HG03432 (cell line): Measurements from ENCODE around the gene TMEM167B.
"Not testable (repeated sequence)": the region's sequence is repeated elsewhere in the genome, so short reads cannot be mapped to it uniquely, and the experiment has no call there.

Experiments used
- ATAC-seq: cut with Tn5 transposase; IDR thresholded peaks from one replicate; pipeline ENCODE4 v1.9.1; 2021; ENCODE audit warnings: mild to moderate bottlenecking, moderate library complexity; ENCODE audit not compliant: unreplicated experiment

The TMEM167B gene

DNA sequence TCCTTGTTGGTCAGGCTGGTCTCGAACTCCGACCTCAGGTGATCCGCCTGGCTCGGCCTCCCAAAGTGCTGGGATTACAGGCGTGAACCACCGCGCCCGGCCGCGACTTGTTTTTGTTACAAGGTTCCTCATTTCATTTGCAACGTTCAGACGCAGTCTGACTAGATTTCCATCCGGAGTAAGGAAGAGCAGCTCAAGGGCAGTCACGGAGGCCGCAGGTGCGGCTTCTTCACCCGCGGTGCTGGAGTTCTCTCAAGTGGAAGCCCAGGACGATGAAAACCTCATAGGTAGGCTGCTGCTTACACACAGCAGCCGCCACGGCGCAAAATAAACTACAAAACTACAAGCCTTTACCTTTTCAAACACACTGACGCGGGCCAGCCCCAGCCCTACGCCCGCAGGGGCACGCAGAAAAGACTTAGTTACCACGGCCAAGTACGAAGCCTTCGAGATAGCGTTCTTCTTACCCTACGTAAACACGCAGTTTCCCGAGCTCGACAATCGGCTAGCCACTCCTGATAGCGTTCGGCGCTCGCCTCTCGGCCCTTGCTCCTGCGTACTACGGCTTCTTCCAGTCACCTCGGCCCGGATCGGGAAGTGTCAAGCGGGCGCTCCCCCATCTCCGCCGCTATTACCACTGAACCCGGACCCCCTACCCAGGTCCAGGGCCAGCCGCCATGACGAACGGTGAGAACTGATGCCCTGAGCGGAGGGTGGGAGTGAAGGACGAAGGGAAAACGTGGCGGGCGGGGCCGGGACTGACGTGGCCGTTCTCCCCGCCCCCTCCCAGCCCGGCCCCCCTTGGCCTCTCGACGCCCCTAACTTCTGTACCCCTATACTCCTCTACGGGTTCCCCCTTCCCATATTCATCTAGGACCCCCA, at the start of gene TMEM167B:
TSS of gene TMEM167B (plus strand) at position 569 of the 882 bp plus-strand sequence. CDS start at position 678, 109 bp downstream.
- ATAC-seq = peak; percentile 93

DNA sequence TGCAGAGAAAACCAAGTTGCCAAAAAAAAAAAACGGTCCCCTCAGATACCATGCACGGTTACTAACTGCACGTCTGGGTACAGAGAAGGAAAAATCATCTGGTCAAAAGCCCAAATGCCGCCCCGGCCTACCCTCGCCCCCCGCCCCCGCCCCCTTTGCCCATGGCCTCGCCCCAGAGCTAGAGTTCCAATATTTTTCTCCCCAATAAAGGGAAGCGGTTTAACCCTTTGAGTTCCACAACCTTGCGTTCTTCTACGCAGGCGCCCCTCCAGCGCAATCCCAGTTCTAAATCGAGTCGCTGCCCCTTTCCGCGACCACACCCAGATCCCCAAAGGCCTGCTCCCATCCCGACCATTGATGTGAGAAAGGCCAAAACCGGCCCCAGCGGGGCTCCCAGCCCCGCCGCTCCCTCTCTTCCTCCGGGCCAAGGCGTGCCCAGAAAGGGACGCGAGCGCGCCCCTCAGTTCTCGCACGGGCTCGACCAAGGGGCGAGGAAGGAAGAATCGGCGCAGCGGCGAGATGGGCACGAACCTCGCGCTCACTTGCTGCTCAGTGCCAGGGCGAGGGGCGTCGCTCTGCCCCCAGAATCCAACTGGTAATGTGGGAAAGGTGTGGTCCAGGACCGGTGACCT, 49.5 kb upstream of the TMEM167B start:
- peak; percentile 38 for ATAC-seq

DNA sequence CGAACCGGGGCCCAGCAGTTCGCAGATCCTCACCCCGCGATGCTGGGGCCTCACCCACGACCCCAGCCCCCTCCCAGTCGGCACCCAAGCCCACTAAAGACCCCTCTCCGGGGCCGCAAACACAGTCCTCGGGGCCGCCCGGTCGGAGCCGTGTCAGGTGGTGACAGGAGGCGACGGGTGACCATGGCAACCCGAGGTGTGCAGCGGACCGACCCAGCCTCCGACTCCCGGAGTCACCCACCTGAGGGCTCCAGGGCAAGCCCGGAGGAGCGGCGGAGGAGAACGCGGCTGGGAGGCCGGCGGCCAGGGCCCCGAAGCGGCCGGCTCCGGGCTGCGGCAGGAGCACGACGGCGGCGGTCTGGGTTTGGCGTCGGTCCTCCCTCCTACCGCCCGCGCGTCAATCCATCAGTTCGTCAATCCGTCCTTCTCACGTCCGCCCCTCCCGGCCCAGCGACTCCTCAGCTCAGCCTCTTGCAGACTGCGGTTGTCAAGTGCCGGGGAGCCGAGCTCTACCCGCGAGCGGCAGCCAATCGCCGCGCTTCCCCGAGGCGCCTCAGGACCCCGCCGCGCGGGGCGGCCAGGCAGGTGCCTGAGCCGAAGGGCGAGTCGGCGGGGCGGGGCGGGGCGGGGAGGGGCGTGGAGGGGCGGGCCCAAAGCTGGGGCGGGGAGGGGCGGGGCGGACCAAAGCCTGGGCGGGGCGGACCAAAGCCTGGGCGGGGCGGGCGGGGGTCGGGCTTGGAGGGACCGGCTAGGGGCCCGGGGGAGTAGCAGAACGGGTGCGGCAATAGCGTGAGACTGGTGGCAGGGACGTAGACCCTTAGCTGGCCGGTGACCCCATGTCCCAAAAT, 48.7 kb upstream of the TMEM167B start, which contains the start of gene WDR47:
TSS of gene WDR47 (minus strand) at position 482 of the 848 bp plus-strand sequence. CDS start 18,590 bp downstream, outside the sequence.
- ATAC-seq = peak; percentile 97

DNA sequence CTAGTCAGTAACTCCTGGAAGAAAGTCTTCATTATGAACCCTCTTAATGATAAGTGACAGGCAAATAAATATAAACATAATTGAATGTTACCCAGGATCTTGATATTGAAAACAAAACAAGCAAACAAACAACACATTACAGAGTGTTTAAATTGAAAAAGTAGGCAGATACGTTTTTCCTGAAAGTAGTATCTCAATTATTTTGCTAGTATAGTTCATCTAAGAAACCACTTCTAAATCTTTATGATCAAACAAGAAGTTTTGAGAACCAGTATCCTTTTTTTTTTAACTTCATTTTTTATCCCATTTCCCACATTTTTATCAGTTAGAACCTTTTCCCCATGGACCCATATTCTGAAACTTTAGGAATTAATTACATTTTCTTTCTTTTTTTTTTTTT, 45.0 kb upstream of the TMEM167B start:
- no peak for ATAC-seq

DNA sequence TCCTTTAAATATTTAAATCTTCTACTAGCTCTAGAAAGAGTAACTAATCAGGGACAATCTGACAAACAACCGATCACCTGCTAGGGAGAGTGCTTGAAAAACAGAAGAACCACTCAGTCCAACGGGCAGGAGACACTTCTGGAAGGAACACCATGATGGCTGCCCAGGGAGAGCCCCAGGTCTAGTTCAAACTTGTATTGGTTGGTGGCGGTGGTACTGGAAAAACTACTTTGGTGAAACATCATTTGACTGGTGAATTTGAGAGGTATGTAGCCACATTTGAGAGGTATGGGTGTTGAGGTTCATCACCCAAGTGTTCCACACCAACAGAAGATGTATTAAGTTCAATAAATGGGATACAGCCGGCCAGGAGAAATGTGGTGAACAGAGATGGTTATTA, 43.9 kb upstream of the TMEM167B start:
- ATAC-seq = no peak

DNA sequence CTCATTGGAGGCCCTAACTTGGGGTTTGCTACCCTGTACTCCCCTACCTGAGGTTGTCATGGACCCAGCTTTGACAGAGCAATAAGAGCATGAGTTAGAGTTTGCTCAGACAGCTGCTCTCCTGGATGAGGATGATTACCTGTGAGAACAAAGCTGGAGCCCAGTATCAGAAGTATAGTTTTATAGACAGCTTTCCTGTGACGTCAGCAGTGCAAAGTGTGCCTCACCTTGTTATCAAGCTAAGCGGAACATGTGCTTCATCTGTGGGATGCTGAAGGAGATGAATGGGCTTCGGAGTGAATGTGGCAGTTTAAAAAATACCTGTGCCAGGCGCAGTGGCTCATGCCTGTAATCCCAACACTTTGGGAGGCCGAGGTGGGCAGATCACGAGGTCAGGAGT, 43.2 kb upstream of the TMEM167B start:
- ATAC-seq = no peak

DNA sequence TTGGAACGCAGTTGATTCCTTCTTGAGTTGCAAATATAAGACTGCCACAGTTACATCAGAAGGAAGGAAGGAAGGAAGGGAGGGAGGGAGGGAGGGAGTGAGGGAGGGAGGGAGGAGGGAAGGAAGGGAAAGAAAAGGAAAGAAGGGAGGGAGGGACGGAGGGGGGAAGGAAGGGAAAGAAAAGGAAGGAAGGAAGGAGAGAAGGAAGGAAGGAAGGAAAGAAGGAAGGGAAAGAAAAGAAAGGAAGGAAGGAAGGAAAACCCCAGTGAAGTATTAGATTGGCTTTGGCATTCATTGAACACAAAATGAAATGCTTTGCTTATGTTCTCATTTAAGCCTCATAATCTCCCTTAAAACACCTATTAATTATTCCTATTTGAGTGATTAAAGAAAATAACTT, 42.2 kb upstream of the TMEM167B start:
- ATAC-seq = no peak

DNA sequence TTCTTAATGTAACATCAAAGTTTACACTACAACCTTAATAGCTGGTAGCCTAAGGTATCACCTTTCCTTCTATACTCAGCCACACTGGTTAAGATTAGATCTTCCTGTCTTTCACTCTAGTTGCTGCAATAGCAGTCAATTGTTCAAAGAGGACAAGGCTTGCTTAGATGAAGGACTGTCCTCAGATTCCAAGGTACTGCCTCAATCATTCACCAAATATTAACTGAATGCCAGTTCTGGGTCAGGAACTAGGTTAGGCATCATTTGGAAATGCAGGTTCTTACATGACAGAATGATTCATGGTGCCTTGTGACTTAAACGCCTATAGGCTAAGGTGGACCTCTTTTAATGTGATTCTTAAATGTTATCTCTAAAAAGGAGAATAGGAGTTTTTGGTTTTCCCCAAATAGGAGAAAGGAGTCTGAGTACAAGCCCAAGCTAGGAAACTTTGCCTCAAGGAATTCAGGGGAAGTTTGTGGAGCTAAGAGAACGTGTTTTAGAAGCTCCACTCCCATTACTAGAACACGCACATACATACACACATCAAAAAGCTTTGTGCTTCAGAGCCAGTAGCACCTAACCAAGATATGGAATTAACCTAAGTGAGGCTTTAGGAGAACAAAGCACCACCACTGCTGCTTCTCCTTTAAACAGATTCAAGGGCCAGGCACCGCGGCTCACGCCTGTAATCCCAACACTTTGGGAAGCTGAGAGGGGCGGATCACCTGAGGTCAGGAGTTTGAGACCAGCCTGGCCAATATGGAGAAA, 40.2 kb upstream of the TMEM167B start:
- no peak for ATAC-seq

DNA sequence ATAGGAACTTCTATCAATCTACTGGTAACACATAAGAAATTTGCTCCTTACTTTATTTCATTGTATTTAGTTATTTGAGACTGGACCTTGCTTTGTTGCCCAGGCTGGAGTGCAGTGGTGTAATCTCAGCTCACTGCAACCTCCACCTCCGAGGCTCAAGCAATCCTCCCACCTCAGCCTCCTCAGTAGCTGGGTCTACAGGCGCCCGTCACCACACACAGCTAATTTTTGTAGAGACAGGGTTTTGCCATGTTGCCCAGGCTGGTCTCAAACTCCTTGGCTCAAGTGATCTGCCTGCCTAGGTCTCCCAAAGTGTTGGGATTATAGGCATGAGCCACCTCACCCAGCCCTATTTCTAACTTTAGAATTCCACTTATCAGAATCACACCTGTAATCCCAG, 38.4 kb upstream of the TMEM167B start:
- not testable (repeated sequence) for ATAC-seq

DNA sequence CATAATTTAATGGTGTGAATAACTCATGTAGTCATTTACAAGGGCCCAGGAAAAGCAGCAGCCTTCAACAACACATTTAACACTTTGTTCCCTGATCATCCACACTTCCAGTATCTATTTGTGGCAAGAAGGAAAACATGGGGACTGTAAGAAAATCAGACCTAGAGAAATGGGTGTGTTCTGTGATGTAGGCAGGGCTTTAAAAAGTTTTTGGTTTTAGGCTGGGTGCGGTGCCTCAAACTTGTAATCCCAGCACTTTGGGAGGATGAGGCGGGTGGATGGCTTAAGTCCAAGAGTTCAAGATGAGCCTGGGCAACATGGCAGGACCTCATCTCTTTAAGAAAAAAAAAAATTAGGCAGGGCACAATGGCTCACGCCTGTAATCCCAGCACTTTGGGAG, 34.5 kb upstream of the TMEM167B start:
- ATAC-seq = no peak

DNA sequence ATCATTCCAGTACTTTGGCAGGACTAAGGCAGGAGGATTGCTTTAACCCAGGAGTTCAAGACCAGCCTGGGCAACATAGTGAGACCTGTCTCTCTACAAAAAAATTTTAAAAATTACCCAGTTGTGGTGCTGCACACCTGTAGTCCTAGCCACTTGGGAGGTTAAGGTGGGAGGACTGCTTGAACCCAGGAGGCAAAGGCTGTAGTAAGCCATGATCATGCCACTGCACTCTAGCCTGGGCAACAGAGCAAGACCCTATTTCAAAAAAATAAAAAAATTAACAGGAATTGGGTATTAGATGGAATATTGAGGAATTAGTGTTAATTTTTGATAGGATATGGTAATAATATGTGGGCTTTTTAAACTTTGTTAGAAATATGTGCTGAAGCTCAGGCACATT, 31.5 kb upstream of the TMEM167B start:
- no peak for ATAC-seq

DNA sequence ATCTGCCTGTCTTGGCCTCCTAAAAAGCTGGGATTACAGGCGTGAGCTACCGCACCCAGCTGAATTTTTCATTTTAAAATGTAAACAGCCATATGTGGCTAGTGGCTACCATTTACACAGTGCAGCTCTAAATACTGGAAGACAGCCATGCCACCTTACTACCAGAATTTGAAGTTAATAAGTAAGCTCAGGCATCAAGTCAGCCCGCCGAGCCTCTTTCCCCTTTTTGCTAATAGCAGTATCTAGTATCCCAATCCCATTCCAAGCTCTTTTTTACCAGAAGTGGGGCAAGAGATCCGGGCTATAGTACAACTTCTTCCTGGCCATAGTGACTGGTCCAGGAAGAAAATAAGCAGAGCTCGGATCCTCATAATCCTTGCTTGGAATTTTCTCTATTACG, 29.9 kb upstream of the TMEM167B start:
- no peak for ATAC-seq

DNA sequence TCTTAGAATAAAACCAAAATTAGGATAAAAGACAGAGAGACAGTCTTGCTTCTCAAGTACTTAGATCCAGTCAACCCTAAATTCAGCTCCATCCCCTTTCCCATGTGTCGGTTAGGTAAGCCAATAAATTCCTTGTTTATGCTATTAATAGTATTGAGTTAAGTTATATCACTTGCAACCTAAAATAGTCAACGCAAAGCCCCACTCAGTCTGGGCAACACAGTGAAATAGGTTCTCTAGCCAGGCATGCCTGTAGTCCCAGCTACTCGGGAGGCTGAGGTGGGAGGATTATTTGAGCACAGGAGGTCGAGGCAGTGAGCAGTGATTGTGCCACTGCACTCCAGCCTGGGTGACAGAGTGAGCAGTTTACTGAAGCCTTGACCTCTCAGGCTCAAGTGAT, 29.4 kb upstream of the TMEM167B start:
- ATAC-seq = no peak

DNA sequence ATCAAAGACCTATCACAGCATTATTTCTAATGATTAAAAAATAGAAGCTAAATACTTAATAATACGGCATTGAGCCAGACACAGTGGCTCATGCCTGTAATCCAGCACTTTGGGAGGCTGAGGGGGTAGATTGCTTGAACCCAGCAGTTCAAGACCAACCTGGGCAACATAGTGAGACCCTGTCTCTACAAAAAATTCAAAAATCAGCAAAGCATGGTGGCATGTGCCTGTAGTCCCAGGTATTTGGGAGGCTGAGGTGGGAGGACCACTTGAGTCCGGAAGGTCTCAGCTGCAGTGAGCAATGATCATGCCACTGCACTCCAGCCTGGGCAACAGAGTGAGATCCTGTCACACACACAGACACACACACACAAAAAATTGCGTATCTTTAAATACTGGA, 25.4 kb upstream of the TMEM167B start:
- ATAC-seq = no peak

DNA sequence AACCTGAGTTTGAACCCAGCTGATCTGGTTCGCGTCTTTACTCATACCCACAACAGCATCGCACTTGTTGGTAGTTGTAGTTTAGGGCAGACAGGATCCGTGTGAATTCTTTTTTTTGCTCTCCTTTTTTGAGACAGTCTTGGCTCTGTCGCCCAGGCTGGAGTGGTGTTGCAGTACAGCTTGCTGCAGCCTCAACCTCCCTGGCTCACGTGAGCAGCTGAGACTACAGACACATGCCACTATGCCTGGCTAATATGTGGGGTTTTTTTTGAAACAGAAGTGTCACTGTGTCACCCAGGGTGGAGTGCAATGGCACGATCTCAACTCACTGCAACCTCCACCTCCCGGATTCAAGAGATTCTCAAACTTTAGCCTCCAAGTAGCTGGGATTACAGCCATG, 22.7 kb upstream of the TMEM167B start:
- ATAC-seq = no peak

DNA sequence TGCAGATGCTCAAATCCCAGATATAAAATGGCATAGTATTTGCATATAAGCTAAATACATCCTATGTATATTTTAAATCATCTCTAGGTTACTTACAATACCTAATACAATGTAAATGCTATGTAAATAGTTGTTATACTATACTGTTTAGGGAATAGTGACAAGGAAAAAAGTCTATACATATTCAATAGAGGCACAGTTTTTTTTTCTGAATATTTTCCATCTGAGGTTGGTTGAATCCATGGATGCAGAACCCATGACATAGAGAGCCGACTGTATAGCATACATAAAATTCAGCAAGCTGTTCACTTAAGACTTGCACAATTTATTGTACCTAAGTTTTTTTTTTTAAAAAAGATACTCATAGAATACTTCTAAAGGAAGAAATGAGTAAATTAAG, 21.3 kb upstream of the TMEM167B start:
- no peak for ATAC-seq

DNA sequence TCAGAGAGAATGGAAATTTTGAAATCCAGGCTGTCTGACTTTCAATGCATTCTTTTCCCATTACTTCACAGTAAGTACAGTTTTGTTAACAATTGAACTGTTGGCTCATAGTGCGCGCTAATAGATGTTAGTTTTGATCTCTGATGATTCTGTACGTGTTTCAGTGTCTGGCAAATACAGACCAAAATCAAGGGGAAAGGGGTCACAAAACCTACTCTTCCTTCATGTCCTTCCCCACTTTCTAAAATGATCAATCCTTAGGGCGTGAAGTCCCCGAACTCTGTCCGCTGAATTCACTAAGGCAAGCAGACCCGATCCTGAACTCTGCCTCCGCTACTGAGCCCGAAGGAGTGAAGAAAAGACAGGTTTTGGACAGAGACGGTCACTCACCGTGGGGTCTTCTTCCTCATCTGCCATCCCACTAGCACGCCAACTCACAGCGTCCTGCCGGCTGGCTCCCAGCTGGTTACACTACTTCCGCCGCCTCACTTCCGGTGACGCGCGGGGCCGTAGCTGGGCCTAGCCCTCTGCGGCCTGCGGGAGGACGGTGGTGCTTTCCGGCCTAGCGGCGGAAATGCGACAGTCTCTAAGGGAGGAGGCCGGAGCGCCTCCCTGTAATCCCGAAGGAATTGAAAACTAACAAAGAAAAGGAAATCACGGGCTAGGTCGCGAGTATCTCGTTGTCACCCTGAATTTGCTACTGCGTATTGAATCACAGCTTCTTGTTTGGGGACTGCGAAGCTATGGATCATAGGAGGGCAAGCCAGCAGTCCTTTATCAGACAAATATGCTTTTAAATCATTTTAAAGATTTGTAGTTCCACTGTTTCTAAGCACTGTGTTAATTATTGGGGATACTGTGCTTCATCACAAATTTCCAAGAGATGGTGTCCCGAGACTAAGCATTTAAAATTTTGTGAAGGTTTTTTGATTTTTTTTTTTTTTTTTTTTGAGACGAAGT, 14.8 kb upstream of the TMEM167B start, which contains the start of gene TAF13:
TSS of gene TAF13 (minus strand) at position 473 of the 960 bp plus-strand sequence. CDS start at position 417, 56 bp downstream.
- ATAC-seq = peak; percentile 100

DNA sequence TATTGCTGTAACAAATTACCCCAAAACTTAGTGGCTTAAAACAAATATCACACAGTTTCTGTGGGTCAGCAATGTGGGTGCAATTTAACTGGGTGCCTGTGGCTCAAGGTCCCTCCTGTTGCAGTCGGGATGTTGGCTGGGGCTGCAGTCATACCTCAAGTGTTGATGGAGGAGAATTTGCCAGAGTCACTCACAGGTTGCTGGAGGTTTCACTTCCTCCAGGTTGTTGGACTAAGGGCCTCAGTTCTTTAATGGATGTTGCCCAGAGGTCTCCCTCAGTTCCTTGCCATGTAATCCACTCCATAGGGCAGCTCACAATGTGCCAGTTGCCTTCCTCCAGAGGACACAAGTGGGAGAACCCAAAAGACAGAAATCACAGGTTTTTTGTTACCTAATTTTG, 12.2 kb upstream of the TMEM167B start:
- no peak for ATAC-seq

DNA sequence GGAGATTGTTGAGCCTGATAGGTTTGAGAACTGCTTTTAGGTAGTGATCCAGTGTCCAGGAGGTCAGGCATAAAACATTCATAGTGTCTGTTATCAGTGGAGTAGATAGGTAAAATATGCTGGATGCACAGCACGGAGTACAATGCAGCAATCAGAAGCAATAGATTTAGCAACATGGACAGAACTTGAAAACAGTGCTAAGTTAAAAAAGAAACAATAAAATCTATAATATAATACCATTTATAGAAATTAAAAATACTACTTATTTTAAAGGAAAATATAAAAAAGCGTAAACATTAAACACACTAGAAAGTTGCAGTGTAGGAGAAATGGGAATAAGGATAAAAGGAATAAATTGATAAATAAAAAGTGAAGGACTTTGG, 11.3 kb upstream of the TMEM167B start:
- ATAC-seq = no peak
